GM13977 (cell line): ENCODE data around the gene SLC16A2.
"Not testable (repeated sequence)": the region's sequence is repeated elsewhere in the genome, so short reads cannot be mapped to it uniquely, and the experiment has no call there.

Source experiments
- DNase-seq: peaks from one replicate; pipeline ENCODE4 v3.0.0; 2012; ENCODE audit warnings: low spot score
- in situ Hi-C: fragments of 300-500 bp; cut with MboI; formaldehyde crosslinking; loops from one replicate; pipeline ENCODE4 v1.12.0; 2022; ENCODE audit warnings: low sequenced_read_pairs, low pct_unique_long_range_greater_than_20kb, mixed read lengths, inconsistent platforms; ENCODE audit not compliant: unreplicated experiment
- TF ChIP-seq, protein P1 (sequence below): IDR thresholded peaks from 2 replicates; pipeline ENCODE4 v1.5.1; 2012; ENCODE audit warnings: mild to moderate bottlenecking, control low read depth; ENCODE audit not compliant: insufficient read depth; ENCODE audit errors: extremely low read depth, missing control alignments

The SLC16A2 gene

DNA sequence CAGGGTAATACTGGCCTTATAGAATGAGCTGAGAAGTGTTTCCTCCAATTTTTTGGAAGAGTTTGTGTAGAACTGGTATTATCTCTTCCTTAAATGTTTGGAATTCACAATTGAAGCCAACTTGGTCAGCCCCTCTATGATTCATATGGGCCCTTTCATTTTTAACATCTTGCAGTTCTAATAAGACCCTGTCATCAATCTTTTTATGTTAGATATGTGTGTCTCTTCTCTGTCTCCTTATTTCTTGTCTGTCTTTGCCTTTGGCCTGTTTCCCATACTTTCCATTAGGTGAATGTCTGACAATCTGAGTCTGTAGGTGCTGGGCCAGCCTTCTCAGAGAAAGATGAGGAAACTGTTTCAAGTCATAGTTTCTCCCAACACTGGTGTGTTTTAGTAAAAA is 88.7 kb downstream of the SLC16A2 start:
- in situ Hi-C loops: no loop called here
- DNase-seq: no peak
- TF ChIP-seq, protein P1, sequence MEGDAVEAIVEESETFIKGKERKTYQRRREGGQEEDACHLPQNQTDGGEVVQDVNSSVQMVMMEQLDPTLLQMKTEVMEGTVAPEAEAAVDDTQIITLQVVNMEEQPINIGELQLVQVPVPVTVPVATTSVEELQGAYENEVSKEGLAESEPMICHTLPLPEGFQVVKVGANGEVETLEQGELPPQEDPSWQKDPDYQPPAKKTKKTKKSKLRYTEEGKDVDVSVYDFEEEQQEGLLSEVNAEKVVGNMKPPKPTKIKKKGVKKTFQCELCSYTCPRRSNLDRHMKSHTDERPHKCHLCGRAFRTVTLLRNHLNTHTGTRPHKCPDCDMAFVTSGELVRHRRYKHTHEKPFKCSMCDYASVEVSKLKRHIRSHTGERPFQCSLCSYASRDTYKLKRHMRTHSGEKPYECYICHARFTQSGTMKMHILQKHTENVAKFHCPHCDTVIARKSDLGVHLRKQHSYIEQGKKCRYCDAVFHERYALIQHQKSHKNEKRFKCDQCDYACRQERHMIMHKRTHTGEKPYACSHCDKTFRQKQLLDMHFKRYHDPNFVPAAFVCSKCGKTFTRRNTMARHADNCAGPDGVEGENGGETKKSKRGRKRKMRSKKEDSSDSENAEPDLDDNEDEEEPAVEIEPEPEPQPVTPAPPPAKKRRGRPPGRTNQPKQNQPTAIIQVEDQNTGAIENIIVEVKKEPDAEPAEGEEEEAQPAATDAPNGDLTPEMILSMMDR: no peak

DNA sequence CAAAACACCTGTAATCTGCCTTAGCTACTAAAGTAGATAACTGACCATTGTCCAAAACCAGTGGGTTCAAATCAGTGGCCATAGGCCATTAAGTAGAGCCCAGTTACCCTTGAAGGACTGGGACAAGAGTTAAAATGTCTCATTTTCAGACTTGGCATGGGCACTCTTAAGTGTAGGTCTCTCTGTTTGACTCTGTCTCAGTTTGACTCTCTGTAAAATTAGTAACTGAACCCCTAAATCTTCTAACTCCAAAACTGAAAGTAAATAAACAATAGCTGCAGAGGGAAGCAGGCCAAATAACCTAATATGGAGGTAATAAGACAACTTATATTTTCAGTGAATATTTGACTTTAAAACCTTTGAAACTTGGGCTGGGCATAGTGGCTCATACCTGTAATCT is 89.1 kb downstream of the SLC16A2 start:
- TF ChIP-seq, protein P1: no peak
- in situ Hi-C loops: no loop called here
- DNase-seq: no peak

DNA sequence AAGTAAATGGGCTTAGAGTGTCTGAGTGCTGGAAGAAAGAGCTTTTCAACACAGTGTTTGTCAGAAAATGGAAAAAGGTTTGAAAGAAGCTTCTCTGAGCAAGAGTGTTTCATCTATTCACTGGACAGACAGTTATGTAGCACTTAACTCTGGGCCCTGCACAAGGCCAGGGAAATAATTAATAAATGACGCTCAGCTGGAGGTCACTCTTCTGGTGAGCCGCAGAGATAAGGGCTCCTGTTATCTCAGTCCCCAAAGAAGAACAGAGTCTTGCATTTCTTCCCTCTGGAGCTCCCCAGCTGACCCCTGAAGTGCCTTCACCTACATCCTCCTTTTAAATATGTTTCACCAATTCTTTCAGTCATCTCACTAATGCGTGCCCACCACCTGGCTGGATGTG is 90.4 kb downstream of the SLC16A2 start:
- TF ChIP-seq, protein P1: no peak
- in situ Hi-C loops: no loop called here
- no peak for DNase-seq

DNA sequence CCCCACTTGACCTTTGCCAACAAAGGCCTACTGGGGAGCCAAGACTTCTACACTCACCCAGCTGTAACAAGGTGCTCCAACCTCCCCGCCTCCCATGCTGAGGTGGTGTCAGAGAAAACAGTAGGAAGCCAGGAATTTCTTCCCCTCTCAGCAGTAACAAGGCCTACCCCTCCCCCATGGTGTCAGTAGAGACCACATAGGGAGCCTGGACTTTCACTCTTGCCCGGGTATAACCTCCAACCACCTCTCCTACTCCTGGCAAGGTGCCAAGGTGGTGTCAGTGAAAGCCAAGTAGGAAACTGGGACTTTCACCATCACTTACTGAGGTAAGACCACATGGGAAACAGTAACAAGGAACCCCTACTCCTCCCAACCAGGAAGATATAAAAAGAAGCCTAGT is 93.1 kb downstream of the SLC16A2 start:
- DNase-seq: no peak
- TF ChIP-seq, protein P1: no peak
- in situ Hi-C loops: no loop called here

DNA sequence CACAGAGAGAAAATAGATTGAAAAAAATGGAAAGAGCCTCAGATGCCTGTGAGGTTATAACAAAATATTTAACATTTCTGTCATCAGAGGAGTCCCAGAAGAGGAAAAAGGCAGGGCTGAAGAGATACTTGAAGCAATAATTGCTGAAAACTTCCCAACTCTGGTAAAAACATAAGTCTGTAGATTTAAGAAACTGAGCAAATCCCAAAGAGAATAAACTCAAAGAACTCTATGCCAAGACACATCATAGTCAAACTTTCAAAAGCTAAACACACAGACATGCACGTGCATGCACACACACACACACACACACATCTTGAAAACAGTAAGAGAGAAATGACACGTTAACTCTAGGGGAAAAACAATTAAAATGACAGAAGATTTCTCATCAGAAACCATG is 94.1 kb downstream of the SLC16A2 start:
- in situ Hi-C loops: no loop called here
- TF ChIP-seq, protein P1: no peak

DNA sequence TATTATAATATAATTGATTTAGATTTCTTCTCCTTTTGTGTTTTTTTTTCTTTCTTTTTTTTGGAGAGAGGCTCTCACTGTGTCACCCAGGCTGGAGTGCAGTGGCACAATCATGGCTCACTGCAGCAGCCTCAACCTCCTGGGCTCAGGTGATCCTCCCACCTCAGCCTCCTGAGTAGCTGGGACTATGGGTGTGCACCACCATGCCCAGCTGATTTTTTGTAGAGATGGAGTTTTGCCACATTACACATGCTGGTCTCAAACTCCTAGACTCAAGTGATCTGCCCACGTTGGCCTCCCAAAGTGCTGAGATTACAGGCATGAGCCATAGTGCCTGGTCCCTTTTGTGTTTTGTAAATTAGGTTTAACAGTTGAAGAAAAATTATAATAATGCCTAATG is 94.7 kb downstream of the SLC16A2 start:
- DNase-seq, in situ Hi-C loops: not testable (repeated sequence)

More for the DNA sequence above, 94.1 kb downstream of the SLC16A2 start:
- no peak for DNase-seq

DNA sequence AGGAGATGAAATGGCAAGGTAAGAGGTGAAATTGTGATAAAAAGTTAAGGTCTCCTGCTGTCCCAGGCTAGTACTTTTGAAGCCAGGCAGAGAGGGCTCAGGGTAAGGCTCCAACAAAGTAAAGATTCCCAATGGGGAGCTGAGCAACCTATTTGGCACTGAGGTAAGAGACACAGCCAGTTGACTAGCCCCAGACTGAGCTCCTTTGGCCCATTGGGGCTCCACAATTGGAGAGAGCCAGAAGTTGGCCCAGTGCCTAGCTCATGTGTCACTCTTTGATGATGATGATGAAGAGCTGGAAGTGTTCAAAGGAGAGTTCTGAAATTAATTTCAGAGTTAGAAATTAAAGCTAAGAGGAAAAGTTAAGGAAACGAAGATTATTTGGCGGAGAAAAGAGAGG is 98.6 kb downstream of the SLC16A2 start:
- no peak for DNase-seq
- TF ChIP-seq, protein P1: no peak
- in situ Hi-C loops: no loop called here
